Activated T-helper 1 cell treated with anti-CD3 and anti-CD28 coated beads, Interleukin-12 subunit alpha, Interleukin-12 subunit beta, Interleukin-2, Interleukin-4 antibody, amounts not matched to agents 30 ng/mL and 10 ng/mL and 1 ng/mL, durations not matched to agents 14 hours and 24 hours and 36 hours (primary cell): ENCODE measurements around the gene SMDT1. TPM values are rescaled to one million over a fixed set of nuclear protein-coding genes. Genes with fewer than 3 reads are reported as not detected.
"Not testable (repeated sequence)": the region's sequence is repeated elsewhere in the genome, so short reads cannot be mapped to it uniquely, and the experiment has no call there.

ENCODE experiments used
- DNase-seq: peaks from one replicate; pipeline ENCODE4 v3.0.0; 2021; ENCODE audit warnings: low spot score
- H3K27ac Mint-ChIP-seq: one replicate; pipeline ENCODE4 v1.8.0; 2021; ENCODE audit warnings: mild to moderate bottlenecking, mixed read lengths
- H3K27me3 Mint-ChIP-seq: one replicate; pipeline ENCODE4 v1.8.0; 2022; ENCODE audit warnings: mild to moderate bottlenecking, moderate library complexity, mixed read lengths; ENCODE audit not compliant: insufficient read depth
- H3K36me3 Mint-ChIP-seq: one replicate; pipeline ENCODE4 v1.8.0; 2021; ENCODE audit warnings: low read depth, mixed read lengths
- H3K4me1 Mint-ChIP-seq: one replicate; pipeline ENCODE4 v1.8.0; 2021; ENCODE audit warnings: low read depth, mixed read lengths
- H3K4me3 Mint-ChIP-seq: one replicate; pipeline ENCODE4 v1.8.0; 2021; ENCODE audit warnings: mild to moderate bottlenecking, moderate library complexity, mixed read lengths
- H3K9me3 Mint-ChIP-seq: one replicate; pipeline ENCODE4 v1.8.0; 2021; ENCODE audit warnings: mixed read lengths
- intact Hi-C: fragments of 100-400 bp; cut with micrococcal nuclease; formaldehyde crosslinking; loops from one replicate; pipeline ENCODE4 v1.15.1; 2024
- total RNA-seq: library from RNA; stranded (reverse); gene quantifications from 2 replicates; pipeline ENCODE4 v1.2.3, GENCODE V29; 2022

The SMDT1 gene
- total RNA-seq, 1 donor from 2014 or later: 53.9 TPM

- H3K27ac Mint-ChIP-seq: no peak overlapping the region
- no peaks in the 10 kb centered on the region for H3K9me3 Mint-ChIP-seq
- peaks cover 28% of the 10 kb centered on the region for H3K4me1 Mint-ChIP-seq
- peaks cover 51% of the 10 kb centered on the region for H3K36me3 Mint-ChIP-seq
- no peaks in the 10 kb centered on the region for H3K27me3 Mint-ChIP-seq
- H3K4me3 Mint-ChIP-seq: no peak overlapping the region
- intact Hi-C loops: no loop called here
- DNase-seq: no peak
Measured at GRCh38 chr22:42064629-42065028, 14.9 kb upstream of the SMDT1 start.

- DNase-seq: no peak
- Mint-ChIP-seq H3K27ac (no peak overlapping the region), H3K27me3 (no peaks in the 10 kb centered on the region), H3K4me1 (peaks cover 33% of the 10 kb centered on the region), H3K9me3 (no peaks in the 10 kb centered on the region), H3K36me3 (peaks cover 45% of the 10 kb centered on the region), H3K4me3 (no peak overlapping the region)
- intact Hi-C loops: no loop called here
Measured at GRCh38 chr22:42065438-42066125, 13.9 kb upstream of the SMDT1 start.

DNA sequence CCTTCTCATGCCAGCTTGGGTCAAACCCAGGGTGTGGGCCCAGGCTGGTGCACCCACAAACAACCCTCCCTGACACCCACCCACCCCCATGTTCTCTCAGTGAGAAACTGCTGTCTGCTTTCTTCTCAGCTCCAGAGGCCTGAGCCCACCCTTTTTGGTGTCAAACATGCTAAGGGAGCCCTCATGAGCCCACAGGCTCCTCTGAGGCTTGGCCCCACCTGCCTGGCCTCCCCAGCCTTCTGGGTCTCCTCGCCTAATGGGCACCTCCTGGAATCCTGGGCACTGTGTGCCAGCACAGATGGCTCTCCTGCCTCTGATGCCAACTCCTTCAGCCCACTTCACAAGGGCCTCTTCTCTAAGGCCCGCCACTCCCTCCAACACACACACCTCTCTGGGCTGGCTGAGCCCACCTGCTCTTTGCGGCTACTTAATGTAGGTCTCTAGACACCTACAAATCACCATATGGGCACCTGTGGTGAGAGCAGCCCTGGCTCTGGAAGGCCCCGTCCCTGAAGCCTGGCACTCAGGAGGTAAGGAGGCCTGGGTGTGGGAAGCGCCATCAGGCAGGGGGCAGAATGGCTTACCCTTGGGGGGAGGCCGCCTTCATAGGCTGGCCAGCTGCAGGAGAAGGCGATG lies 13.3 kb upstream of the SMDT1 start:
- H3K4me3 Mint-ChIP-seq: no peak overlapping the region
- DNase-seq: no peak
- no peaks in the 10 kb centered on the region for H3K9me3 Mint-ChIP-seq
- H3K4me1 Mint-ChIP-seq: peaks cover 40% of the 10 kb centered on the region
- no peak overlapping the region for H3K27ac Mint-ChIP-seq
- intact Hi-C loops: no loop called here
- peaks cover under 1% of the 10 kb centered on the region for H3K27me3 Mint-ChIP-seq
- peaks cover 39% of the 10 kb centered on the region for H3K36me3 Mint-ChIP-seq

- H3K36me3 Mint-ChIP-seq: peaks cover 36% of the 10 kb centered on the region
- DNase-seq: no peak
- no peak overlapping the region for H3K4me3 Mint-ChIP-seq
- no peaks in the 10 kb centered on the region for H3K9me3 Mint-ChIP-seq
- H3K27ac Mint-ChIP-seq: no peak overlapping the region
- H3K4me1 Mint-ChIP-seq: peaks cover 46% of the 10 kb centered on the region
- intact Hi-C loops: no loop called here
- peaks cover 2% of the 10 kb centered on the region for H3K27me3 Mint-ChIP-seq
Measured at GRCh38 chr22:42066937-42067336, 12.6 kb upstream of the SMDT1 start.

DNA sequence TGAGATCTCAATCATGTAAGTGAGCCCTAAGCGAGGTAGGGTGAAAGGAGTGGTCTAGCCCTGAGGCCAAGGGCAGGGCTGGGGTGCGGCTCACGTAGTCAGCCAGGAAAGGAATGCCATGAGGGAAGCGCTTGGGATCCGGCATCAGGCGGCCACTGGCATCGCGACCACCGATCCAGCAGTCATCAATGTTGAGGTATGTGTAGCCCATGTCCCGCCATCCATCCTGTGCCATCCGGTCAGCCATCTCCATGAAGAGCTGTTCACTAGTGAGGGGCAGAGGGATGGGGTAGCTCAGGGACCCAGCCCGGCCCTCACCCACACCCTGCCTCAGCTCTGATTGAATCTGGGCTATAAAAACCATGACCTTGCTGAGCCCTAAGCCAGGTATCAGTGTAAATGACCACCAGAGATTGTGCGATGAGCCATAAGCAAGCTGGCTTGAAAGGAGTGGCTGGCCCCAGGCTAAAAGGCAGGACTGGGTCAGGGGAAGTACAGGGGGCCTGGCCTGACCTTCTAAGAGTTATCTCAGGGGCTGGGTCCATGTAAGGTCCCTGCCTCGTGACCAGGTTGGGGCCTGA lies 11.7 kb upstream of the SMDT1 start:
- Mint-ChIP-seq H3K27me3 (peaks cover 2% of the 10 kb centered on the region), H3K4me1 (peaks cover 46% of the 10 kb centered on the region), H3K9me3 (no peaks in the 10 kb centered on the region), H3K27ac (no peak overlapping the region), H3K4me3 (no peak overlapping the region), H3K36me3 (peaks cover 31% of the 10 kb centered on the region)
- DNase-seq: no peak
- intact Hi-C loops: no loop called here

- H3K4me3 Mint-ChIP-seq: no peak overlapping the region
- H3K4me1 Mint-ChIP-seq: peaks cover 49% of the 10 kb centered on the region
- intact Hi-C loops: no loop called here
- no peak for DNase-seq
- peak overlapping the region; percentile 4 for H3K27ac Mint-ChIP-seq
- H3K36me3 Mint-ChIP-seq: peaks cover 26% of the 10 kb centered on the region
- H3K9me3 Mint-ChIP-seq: no peaks in the 10 kb centered on the region
- peaks cover 2% of the 10 kb centered on the region for H3K27me3 Mint-ChIP-seq
Measured at GRCh38 chr22:42068291-42068690, 11.2 kb upstream of the SMDT1 start.

DNA sequence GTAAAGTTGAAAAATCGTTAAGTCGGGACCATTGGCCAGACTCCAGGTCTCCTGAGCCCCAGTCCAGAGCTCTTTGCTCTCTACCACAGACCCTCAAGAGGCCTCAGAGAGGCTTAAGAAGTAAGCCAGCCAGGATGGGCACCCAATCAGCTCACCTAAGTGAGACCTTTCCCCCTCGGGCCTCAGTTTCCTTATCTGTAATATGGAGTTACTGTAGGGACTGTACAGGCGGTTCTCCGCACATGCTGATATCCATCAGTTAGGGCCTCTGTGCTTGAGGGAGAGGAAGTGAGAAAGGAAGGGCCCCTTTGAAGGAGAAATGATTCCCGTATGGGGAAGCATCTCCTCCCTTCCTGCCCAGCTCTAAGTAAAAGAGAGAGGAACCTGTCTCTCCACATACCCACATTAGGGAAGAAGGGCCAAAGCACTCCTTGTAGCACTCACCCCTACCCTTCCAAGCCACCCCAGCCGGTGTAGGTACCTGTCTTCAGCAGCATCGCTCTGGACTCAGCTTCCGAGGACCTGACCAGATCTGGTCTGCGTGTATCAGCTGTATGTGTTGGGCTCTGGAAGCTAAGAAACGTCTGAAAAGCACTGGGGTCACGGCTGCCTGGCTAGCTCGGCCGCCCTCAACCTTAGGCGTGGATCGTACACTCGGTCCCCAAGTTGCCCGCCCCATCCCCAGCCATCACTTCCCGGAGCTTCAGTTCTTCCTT lies 9.5 kb upstream of the SMDT1 start:
- H3K4me3 Mint-ChIP-seq: peak overlapping the region; percentile 92
- peaks cover 54% of the 10 kb centered on the region for H3K4me1 Mint-ChIP-seq
- intact Hi-C loops: loop anchor here (1.0 to 10.0 kb wide), 14 partner anchors 9 to 625 kb away; partner anchors contain the start of genes CENPM, DESI1, NDUFA6 and POLDIP3
- peaks cover 20% of the 10 kb centered on the region for H3K36me3 Mint-ChIP-seq
- H3K27ac Mint-ChIP-seq: peak overlapping the region; percentile 94
- H3K27me3 Mint-ChIP-seq: peaks cover 2% of the 10 kb centered on the region
- no peaks in the 10 kb centered on the region for H3K9me3 Mint-ChIP-seq
- peak; percentile 14 for DNase-seq

DNA sequence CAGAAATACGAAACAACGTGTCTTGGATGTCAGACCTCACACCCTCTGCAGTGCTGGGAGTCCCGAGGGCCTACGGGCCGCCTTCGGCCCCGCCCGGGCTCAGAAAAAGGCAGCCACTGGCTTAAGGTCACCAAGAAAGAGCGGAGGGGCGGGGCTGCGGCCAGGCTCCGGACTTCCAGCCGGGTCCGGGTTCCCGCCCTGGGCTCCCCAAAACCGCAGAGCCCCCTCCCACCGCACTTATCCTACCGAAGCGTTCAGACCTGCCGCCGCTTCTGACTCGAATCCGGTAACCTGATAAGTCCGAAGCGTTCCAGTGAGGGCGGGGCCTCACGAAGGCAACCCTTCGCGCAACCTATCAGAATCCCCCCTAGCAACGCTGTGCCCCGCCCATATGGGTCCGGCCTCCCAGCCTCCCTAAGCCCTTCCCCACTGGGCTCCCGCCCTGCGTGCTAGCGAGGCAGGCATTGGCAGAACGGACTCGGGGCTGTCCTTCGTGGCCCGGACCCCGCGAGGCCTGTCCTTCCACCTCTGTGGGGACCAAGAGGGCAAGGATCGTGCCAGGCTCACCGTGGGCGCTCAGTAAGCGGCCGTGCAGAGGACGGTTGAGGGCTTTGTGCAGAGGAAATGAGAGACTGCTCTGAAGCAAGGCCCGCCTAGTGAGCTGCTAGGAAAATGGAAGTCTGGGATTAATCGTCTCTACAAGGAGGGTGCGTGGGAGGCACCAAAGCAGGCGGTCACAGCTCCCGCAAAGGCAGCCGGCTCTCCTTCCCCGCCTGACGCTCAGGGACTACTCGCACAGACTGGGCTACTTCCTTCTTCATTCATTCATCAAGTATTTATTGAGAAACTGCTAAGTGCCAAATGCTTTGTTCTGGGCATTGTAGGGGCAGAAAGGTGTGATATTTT lies 8.7 kb upstream of the SMDT1 start, which contains the start of gene NAGA:
TSS of gene NAGA (minus strand) at position 296 of the 906 bp plus-strand sequence. CDS start 515 bp downstream, outside the sequence.
- Mint-ChIP-seq H3K4me3 (peak within 1 kb of the TSS; percentile 92), H3K36me3 (peaks cover 12% of the 10 kb centered on the region), H3K9me3 (no peaks in the 10 kb centered on the region), H3K27me3 (peaks cover 2% of the 10 kb centered on the region), H3K4me1 (peaks cover 53% of the 10 kb centered on the region), H3K27ac (peak within 1 kb of the TSS; percentile 94)
- peak; percentile 91 for DNase-seq
- intact Hi-C loops: loop anchor here (1.0 to 10.0 kb wide), 14 partner anchors 9 to 626 kb away; partner anchors contain the start of genes CENPM, DESI1, NDUFA6 and POLDIP3

DNA sequence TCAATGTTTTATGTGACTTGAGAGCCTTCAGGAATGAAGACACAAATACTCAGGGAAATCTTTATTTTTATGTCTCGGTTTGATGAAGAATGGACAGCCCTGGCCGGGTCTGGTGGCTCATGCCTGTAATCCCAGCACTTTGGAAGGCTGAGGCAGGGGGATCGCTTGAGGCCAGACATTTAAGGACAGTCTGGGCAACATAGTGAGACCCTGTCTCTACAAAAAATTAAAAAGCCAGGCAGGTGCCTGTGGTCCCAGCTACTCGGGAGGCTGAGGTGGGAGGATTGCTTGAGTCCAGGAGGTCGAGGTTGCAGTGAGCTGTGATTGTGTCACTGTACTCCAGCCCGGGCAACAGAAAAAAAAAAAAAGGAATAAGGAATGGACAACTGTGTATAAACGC lies 8.0 kb upstream of the SMDT1 start:
- Mint-ChIP-seq H3K4me3 (peak overlapping the region; percentile 92), H3K36me3 (peaks cover 11% of the 10 kb centered on the region), H3K27ac (peak overlapping the region; percentile 94), H3K4me1 (peaks cover 53% of the 10 kb centered on the region)
- DNase-seq, H3K9me3 Mint-ChIP-seq, H3K27me3 Mint-ChIP-seq: not testable (repeated sequence)
- intact Hi-C loops: loop anchor here (2.0 to 10.0 kb wide), 6 partner anchors 95 to 627 kb away; partner anchors contain the start of genes DESI1, POLDIP3, SNU13 and SREBF2

- intact Hi-C loops: loop anchor here (10.0 kb wide), 3 partner anchors 388 to 628 kb away; partner anchors contain the start of genes DESI1, SNU13, TOB2 and XRCC6
- Mint-ChIP-seq H3K4me1 (peaks cover 47% of the 10 kb centered on the region), H3K9me3 (no peaks in the 10 kb centered on the region), H3K4me3 (peak overlapping the region; percentile 77), H3K36me3 (peaks cover 5% of the 10 kb centered on the region), H3K27me3 (peaks cover 2% of the 10 kb centered on the region), H3K27ac (peak overlapping the region; percentile 35)
- DNase-seq: no peak
Measured at GRCh38 chr22:42072606-42073330, 6.7 kb upstream of the SMDT1 start.

DNA sequence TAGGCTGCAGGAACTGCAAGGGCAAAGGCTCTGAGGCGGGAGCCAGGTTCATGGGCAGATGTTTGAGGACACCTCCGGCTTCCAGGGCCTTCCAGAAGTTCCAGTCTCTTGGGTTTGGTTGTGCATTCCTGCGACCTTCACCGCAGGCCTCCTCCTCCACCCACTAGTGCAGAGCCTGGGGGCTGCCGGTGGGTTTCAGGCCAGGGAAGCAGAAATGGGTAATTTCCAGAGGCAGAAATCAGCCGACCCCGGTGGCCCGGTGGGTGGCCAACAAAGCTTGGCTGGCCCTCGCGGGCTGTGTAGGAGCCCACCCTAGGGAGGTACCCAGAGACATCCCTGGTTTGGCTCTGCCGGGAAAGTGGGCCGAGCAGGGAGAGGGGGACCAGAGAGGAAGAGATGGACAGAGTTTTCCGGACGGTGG lies 5.9 kb upstream of the SMDT1 start:
- intact Hi-C loops: loop anchor here (1.0 to 10.0 kb wide), 5 partner anchors 75 to 629 kb away; partner anchors contain the start of genes DESI1, SNU13, TOB2 and WBP2NL
- peak overlapping the region; percentile 68 for H3K27ac Mint-ChIP-seq
- peak overlapping the region; percentile 77 for H3K4me3 Mint-ChIP-seq
- peaks cover 3% of the 10 kb centered on the region for H3K36me3 Mint-ChIP-seq
- no peaks in the 10 kb centered on the region for H3K9me3 Mint-ChIP-seq
- peaks cover 39% of the 10 kb centered on the region for H3K4me1 Mint-ChIP-seq
- DNase-seq: no peak
- H3K27me3 Mint-ChIP-seq: peaks cover 2% of the 10 kb centered on the region
